ENCODE measurements around the gene ATOH8.
"Not testable (repeated sequence)": the region's sequence is repeated elsewhere in the genome, so short reads cannot be mapped to it uniquely, and the experiment has no call there.

The ATOH8 gene

DNA sequence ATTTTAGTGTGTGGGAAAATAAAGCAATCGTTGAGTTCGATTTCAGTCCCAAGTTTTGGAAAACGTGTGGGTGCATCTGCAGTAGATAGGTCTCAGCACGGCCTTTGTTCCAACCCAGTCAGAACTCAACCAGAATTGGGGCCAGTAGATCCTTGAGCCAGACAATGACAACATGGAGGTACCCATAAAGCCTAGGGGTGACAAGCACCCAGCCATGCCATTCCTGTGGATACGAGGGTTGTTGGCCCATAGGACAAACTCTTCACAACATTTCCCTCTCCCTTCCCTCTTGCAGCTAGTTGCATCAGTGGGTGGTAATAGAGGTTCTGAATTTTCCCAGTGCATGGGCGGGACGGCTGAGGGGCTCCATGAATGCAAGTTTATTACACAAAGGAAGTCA is 74.9 kb downstream of the ATOH8 start:
- no peak for DNase-seq (ENCODE audit: low read depth)

DNA sequence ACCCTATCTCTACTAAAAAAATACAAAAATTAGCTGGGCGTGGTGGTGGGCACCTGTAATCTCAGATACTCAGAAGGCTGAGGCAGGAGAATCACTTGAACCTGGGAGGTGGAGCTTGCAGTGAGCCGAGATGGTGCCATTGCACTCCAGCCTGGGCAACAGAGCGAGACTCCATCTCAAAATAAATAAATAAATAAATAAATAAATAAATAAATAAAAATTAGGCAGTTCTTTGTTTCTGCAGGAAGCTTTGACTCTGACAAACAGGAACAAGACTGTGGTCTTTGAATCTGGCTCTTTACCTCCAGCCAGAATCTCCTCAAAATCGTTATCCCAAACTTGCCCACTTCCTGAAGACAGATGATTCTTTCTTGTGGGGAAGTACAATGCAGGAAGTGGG is 75.6 kb downstream of the ATOH8 start:
- not testable (repeated sequence) for DNase-seq (ENCODE audit: low read depth)

DNA sequence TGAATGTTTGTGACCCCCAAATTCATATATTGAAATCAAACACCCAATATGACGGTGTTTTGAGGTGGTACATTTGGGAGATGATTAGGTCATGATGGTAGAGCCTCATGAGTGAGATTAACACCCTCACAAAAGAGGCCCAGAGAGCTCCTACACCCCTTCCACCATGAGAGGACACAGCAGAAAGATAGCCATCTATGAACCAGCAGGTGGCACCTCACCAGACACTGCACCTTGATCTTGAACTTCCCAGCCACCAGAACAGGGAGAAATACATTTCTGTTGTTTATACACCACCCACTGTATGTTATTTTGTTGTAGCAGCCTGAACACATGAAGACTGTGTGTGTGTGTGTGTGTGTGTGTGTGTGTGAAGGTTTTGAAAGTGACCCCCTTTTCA is 76.9 kb downstream of the ATOH8 start:
- DNase-seq (ENCODE audit: low read depth): no peak

DNA sequence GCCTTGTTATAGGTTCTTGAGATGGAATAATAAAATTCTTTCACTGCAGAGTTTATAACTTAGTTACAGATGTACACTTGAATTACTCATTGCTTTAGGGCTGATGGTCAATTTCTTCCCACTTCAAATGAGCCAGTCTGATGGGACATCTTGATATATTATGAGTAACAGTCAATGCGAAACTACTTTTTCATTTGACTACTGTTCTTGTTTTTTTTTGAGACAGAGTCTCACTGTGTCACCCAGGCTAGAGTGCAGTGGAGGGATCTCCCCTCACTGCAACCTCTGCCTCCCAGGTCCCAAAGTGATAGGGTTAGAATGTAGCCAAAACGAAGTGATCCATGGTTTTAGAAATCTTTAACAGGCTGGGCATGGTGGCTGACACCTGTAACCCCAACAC is 77.9 kb downstream of the ATOH8 start:
- no peak for DNase-seq (ENCODE audit: low read depth)

DNA sequence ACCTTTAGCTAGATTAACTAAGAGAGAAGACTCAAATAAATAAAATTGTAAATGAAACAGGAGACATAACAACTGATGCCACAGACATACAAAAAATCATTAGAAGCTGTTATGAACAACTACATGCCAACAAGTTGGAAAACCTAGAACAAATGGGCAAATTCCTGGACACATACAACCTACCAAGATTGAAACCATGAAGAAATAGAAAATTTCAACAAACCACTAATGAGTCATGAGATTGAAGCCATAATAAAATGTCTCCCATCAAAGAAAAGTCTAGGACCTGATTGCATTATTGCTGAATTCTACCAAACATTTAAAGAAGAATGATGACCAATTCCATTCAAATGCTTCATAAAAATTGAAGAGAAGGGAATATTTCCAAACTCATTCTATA is 80.7 kb downstream of the ATOH8 start:
- DNase-seq (ENCODE audit: low read depth): no peak
